HEK293T (cell line): ENCODE results near the gene ATP11C.
"Not testable (repeated sequence)": the region's sequence is repeated elsewhere in the genome, so short reads cannot be mapped to it uniquely, and the experiment has no call there.

Experiments used
- CTCF ChIA-PET: fragments of 350-600 bp; formaldehyde crosslinking; extraction: SDS; loops from one replicate; lab custom pipeline; 2021; ENCODE audit warnings: antibody characterized with exemption, inconsistent platforms; lab: Yijun Ruan, JAX
- POLR2A ChIA-PET: fragments of 350-600 bp; formaldehyde crosslinking; extraction: SDS; loops from one replicate; lab custom pipeline; 2020; ENCODE audit warnings: antibody characterized with exemption, inconsistent platforms; lab: Yijun Ruan, JAX
- DNase-seq: peaks from one replicate; pipeline ENCODE4 v3.0.0; 2012; ENCODE audit warnings: mixed read lengths; ENCODE audit errors: extremely low spot score
- ARNT ChIP-seq: fragments of 450-650 bp; IDR thresholded peaks from 2 replicates; pipeline ENCODE4 v1.6.1; 2017; ENCODE audit warnings: mild to moderate bottlenecking
- BHLHE40 ChIP-seq: fragments of 450-650 bp; IDR thresholded peaks from 2 replicates; pipeline ENCODE4 v1.6.1; 2016; ENCODE audit warnings: mild to moderate bottlenecking, moderate library complexity, borderline replicate concordance
- CTBP1 ChIP-seq: fragments of 450-650 bp; IDR thresholded peaks from 2 replicates; pipeline ENCODE4 v1.6.1; 2016; ENCODE audit warnings: borderline replicate concordance
- ELF4 ChIP-seq: fragments of 450-650 bp; IDR thresholded peaks from 2 replicates; pipeline ENCODE4 v1.6.1; 2017; ENCODE audit warnings: antibody characterized with exemption
- FOXA1 ChIP-seq: fragments of 450-650 bp; IDR thresholded peaks from 2 replicates; pipeline ENCODE4 v1.6.1; 2016; ENCODE audit warnings: mild to moderate bottlenecking
- FOXK2 ChIP-seq: fragments of 450-650 bp; IDR thresholded peaks from 2 replicates; pipeline ENCODE4 v1.6.1; 2016; ENCODE audit warnings: mild to moderate bottlenecking
- FOXM1 ChIP-seq: fragments of 450-650 bp; IDR thresholded peaks from 2 replicates; pipeline ENCODE4 v1.6.1; 2017; ENCODE audit warnings: mild to moderate bottlenecking, borderline replicate concordance
- HDGF ChIP-seq: fragments of 450-650 bp; IDR thresholded peaks from 2 replicates; pipeline ENCODE4 v1.6.1; 2017; ENCODE audit warnings: antibody characterized with exemption, borderline replicate concordance
- L3MBTL2 ChIP-seq: fragments of 450-650 bp; conservative IDR thresholded peaks from 2 replicates; pipeline ENCODE4 v1.6.1; 2016; ENCODE audit warnings: mild to moderate bottlenecking
- LEF1 ChIP-seq: fragments of 450-650 bp; IDR thresholded peaks from 2 replicates; pipeline ENCODE4 v1.6.1; 2017; ENCODE audit warnings: mild to moderate bottlenecking, borderline replicate concordance
- NFRKB ChIP-seq: fragments of 450-650 bp; IDR thresholded peaks from 2 replicates; pipeline ENCODE4 v1.6.1; 2016; ENCODE audit warnings: mild to moderate bottlenecking, moderate library complexity
- PKNOX1 ChIP-seq: fragments of 450-650 bp; IDR thresholded peaks from 2 replicates; pipeline ENCODE4 v1.6.1; 2016
- SP1 ChIP-seq: fragments of 450-650 bp; IDR thresholded peaks from 2 replicates; pipeline ENCODE4 v1.6.1; 2017
- SUZ12 ChIP-seq: fragments of 450-650 bp; IDR thresholded peaks from 2 replicates; pipeline ENCODE4 v1.6.1; 2016; ENCODE audit warnings: mild to moderate bottlenecking
- TARDBP ChIP-seq: fragments of 450-650 bp; IDR thresholded peaks from 2 replicates; pipeline ENCODE4 v1.6.1; 2016
- ZNF384 ChIP-seq: fragments of 450-650 bp; IDR thresholded peaks from 2 replicates; pipeline ENCODE4 v1.6.1; 2016

Gene ATP11C

GRCh38 chrX:139850968-139851367 is 81.9 kb downstream of the ATP11C start:
- DNase-seq, result no peak
- ChIA-PET POLR2A (no interaction called here), CTCF (no interaction called here)
- TF ChIP-seq FOXA1 (no peak), FOXM1 (no peak), PKNOX1 (no peak), NFRKB (no peak), SUZ12 (no peak), SP1 (no peak), ELF4 (no peak), HDGF (no peak), ARNT (no peak), LEF1 (no peak), BHLHE40 (no peak)

GRCh38 chrX:139844884-139845283 is 88.0 kb downstream of the ATP11C start:
- ChIA-PET CTCF (no interaction called here), POLR2A (no interaction called here)
- TF ChIP-seq ZNF384, result no peak
- TF ChIP-seq FOXK2, result no peak
- TF ChIP-seq L3MBTL2, result no peak
- no peak for TF ChIP-seq BHLHE40
- no peak for TF ChIP-seq ELF4
- no peak for TF ChIP-seq SP1
- TF ChIP-seq TARDBP, result no peak
- no peak for TF ChIP-seq ARNT
- TF ChIP-seq LEF1, result no peak
- no peak for TF ChIP-seq NFRKB
- no peak for TF ChIP-seq PKNOX1
- no peak for TF ChIP-seq CTBP1
- no peak for TF ChIP-seq FOXA1
- no peak for TF ChIP-seq HDGF
- TF ChIP-seq FOXM1, result no peak
- TF ChIP-seq SUZ12, result no peak
- no peak for DNase-seq

GRCh38 chrX:139844163-139844562 is 88.7 kb downstream of the ATP11C start:
- peak; percentile 15 for DNase-seq
- CTCF ChIA-PET, result no interaction called here
- POLR2A ChIA-PET, result no interaction called here
- no peak for TF ChIP-seq SP1
- peak; percentile 21; the same call in 1 of the 2 replicates for TF ChIP-seq L3MBTL2

GRCh38 chrX:139842326-139843185 is 90.3 kb downstream of the ATP11C start:
- no peak for DNase-seq
- CTCF ChIA-PET, result no interaction called here
- POLR2A ChIA-PET, result no interaction called here
- no peak for TF ChIP-seq FOXK2
- no peak for TF ChIP-seq ARNT
- TF ChIP-seq CTBP1, result no peak
- no peak for TF ChIP-seq ELF4
- no peak for TF ChIP-seq SUZ12
- no peak for TF ChIP-seq L3MBTL2
- no peak for TF ChIP-seq BHLHE40
- no peak for TF ChIP-seq ZNF384
- TF ChIP-seq SP1, result no peak
- TF ChIP-seq LEF1, result no peak
- TF ChIP-seq NFRKB, result no peak
- TF ChIP-seq HDGF, result no peak
- TF ChIP-seq PKNOX1, result no peak
- no peak for TF ChIP-seq TARDBP

- POLR2A ChIA-PET, CTCF ChIA-PET, DNase-seq: not testable (repeated sequence)
Observed at GRCh38 chrX:139836335-139836734, 96.5 kb downstream of the ATP11C start.

- TF ChIP-seq HDGF (no peak), SUZ12 (no peak), SP1 (no peak), BHLHE40 (no peak), PKNOX1 (no peak), ZNF384 (no peak), LEF1 (no peak), FOXM1 (no peak), NFRKB (no peak), ARNT (no peak), CTBP1 (no peak), FOXA1 (no peak)
- CTCF ChIA-PET, result no interaction called here
- POLR2A ChIA-PET, result no interaction called here
- DNase-seq, result no peak
Observed at GRCh38 chrX:139834879-139835278, 98.0 kb downstream of the ATP11C start.
